ENCODE measurements around the gene RAPGEF4.

Gene RAPGEF4

DNA sequence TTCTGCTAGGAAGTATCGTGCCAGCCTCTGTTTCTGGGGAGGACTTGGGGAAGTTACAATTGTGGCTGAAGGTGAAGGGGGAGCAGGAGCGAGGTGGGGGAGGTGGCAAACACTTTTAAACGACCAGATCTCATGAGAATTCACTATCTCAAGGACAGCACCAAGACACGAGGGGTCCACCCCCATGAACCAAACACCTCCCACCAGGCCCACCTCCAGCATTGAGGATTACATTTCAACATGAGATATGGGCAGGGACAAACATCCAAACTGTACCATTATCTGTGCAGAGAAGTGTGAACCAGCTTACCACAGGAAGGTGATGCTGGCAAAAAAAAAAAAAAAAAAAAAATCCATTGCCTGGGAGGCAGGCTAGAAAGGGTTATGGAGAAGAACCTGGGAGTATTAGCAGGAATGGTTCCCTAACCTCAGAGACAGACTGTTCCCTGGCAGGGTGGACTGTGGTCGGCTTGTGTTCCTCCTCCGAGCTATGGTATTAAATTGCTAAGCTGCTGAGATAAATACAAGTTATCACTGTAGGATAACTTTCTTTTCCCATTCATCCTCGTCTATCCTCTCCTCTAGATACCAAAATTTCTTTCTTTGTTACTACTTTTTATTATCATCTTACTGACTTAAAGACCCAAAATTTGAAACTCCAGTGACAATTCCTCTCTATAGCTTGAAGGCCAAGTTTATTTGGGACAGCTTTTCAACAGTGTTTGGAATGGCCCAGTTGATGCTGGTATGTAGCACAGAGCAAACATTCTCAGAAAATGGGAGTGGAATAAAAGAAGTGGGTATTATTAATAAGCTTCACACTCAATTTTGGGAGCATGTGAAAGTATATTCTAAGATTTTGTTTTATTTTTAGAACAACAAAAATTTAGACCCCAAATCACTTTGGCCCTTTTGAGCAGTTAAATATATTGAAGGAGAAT, 266.3 kb downstream of the RAPGEF4 start:
- no peak overlapping the region for H3K4me3 ChIP-seq (replicated peaks; ENCODE audit: low read depth, low read length)
- TF ChIP-seq, protein P1, sequence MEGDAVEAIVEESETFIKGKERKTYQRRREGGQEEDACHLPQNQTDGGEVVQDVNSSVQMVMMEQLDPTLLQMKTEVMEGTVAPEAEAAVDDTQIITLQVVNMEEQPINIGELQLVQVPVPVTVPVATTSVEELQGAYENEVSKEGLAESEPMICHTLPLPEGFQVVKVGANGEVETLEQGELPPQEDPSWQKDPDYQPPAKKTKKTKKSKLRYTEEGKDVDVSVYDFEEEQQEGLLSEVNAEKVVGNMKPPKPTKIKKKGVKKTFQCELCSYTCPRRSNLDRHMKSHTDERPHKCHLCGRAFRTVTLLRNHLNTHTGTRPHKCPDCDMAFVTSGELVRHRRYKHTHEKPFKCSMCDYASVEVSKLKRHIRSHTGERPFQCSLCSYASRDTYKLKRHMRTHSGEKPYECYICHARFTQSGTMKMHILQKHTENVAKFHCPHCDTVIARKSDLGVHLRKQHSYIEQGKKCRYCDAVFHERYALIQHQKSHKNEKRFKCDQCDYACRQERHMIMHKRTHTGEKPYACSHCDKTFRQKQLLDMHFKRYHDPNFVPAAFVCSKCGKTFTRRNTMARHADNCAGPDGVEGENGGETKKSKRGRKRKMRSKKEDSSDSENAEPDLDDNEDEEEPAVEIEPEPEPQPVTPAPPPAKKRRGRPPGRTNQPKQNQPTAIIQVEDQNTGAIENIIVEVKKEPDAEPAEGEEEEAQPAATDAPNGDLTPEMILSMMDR (IDR thresholded peaks at IDR 0.05; ENCODE audit: low read length, missing control alignments): no peak
- no peak for DNase-seq (ENCODE audit: low read depth)

DNA sequence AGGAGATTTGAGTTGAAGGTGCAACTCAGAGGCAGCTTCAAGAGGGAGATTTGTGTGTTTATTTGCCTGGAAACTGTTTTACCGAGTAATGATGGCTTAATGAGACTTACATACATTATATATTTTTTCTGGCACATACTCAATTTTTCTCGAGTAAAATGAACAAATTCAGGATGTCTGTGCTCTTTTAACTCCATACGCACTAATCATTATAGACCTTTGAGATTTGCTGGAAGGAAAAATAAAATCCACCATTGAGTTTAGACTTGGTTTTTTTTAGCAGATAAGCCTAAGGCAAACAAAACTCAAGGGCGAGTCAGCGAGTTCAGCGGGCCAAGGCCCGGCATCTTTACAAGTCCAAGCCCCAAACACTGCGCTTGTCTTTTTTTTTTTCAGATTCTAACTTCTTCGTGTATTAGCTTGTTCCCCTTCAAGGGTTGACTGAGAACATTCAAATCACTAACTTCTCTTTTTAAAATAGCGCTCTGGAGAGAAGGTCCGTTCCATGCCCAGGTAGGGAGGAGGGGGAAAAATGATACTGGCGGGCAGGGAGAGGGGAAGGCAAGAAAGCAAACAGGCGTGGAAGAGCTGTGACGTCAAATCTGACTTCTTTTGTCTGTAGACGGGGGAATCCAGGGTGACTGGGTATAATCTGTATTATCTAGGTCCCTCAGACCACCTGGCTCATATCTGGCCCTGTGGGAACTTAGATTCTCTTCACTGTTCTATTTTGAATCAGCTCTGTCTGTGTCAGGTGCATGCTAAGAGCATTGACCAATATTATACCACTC, 267.3 kb downstream of the RAPGEF4 start:
- no peak overlapping the region for H3K4me3 ChIP-seq (replicated peaks; ENCODE audit: low read depth, low read length)
- no peak for DNase-seq (ENCODE audit: low read depth)
- TF ChIP-seq, protein P1 (IDR thresholded peaks at IDR 0.05; ENCODE audit: low read length, missing control alignments): no peak

DNA sequence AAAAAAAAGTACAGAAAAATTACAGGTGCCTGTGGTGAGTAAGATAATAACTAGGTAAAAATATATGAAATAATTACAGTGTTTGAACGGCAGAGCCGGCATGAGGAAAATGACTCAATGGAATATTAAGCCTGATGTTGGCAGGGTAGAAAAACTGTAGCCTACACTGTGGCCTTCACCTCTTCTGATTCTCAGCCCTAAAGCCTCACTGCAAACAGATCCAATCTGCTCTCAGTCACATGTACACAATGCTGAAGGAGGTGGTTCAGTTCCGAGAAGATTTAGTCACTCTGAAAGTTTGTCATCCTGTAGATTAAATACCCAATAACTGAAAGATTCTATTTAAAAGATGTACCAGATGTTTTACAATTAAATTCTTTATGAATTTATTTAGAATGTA, 273.1 kb downstream of the RAPGEF4 start:
- TF ChIP-seq, protein P1 (IDR thresholded peaks at IDR 0.05; ENCODE audit: low read length, missing control alignments): no peak
- DNase-seq (ENCODE audit: low read depth): no peak
- no peak overlapping the region for H3K4me3 ChIP-seq (replicated peaks; ENCODE audit: low read depth, low read length)

DNA sequence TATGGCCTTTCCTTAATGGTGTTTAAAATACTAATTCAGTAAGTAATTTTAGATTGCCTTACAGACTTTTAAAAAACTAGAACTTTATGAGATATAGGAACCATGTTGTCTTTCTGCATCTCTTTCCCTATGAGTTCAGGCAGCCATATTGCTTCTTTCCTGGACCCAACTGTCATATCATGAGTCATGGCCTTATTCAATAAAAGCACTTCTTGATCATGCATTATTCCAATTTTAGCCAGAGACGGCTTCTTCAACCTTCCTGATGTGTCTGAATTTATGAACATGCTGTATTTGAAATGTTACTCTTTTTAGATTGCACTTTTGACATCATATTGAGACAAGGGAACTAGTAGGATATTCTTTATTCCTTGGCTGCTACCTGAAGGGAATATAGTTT, 274.6 kb downstream of the RAPGEF4 start:
- no peak overlapping the region for H3K4me3 ChIP-seq (replicated peaks; ENCODE audit: low read depth, low read length)
- TF ChIP-seq, protein P1 (IDR thresholded peaks at IDR 0.05; ENCODE audit: low read length, missing control alignments): no peak
- DNase-seq (ENCODE audit: low read depth): no peak

DNA sequence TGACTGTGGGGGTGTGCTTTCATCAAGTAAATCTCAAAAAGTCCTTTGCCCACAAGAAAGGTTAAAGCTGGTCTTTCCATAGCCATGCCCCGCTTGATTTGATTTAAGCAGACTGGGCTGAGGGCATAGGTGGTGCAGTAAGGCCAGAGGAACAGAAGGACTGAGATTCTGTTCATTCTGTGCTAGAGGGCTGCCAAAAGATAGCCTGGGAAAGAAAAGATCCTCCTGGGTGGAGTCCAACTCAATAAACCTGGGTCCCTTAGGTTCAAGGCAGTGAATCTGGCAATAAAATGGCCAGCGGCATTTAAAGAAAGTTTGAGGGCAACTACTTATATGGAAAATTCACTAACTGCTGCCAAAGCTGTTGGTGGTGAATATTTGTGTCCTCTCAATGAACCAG, 280.8 kb downstream of the RAPGEF4 start:
- TF ChIP-seq, protein P1 (IDR thresholded peaks at IDR 0.05; ENCODE audit: low read length, missing control alignments): no peak
- no peak overlapping the region for H3K4me3 ChIP-seq (replicated peaks; ENCODE audit: low read depth, low read length)
- DNase-seq (ENCODE audit: low read depth): no peak

DNA sequence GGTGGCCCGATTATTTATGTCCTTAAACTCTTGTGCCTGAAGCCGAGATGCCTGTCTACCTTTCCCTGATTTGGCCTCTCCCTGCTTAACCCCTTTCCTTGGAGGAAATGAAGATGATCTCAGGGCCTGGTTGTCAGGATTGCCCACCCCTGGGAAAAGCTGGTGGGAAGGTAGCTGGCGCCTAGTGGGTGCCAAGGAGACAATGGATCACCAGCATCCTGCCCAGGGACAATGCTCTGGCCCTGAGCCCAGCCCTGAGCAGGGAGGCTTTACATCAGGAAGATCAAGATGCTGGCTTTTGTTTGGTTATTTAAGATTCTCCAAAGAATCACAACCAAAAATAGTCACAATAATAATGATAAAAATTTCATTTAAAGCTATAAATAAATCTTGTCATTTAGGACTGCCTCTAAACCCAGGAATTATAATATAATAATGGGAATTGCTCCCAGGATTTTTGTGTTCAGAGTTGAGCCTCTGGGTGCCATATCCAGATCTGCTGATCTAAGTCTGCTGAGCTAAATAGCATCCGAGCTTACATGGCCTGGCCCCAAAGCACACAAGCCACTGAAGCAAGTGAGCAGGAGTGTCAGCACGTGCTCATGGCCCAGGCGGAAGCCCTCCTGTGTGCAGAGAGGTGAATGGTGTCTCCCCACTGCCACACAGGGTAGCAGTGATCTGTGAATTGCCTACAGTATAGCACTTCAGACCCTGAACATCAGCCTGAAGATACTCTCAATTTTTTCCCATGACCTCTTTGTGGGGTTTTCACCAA, 282.2 kb downstream of the RAPGEF4 start:
- TF ChIP-seq, protein P1 (IDR thresholded peaks at IDR 0.05; ENCODE audit: low read length, missing control alignments): no peak
- DNase-seq (ENCODE audit: low read depth): no peak
- H3K4me3 ChIP-seq (replicated peaks; ENCODE audit: low read depth, low read length): no peak overlapping the region
